ENCODE results near the gene CRYGA. TPM values are rescaled to one million over a fixed set of nuclear protein-coding genes. Genes with fewer than 3 reads are reported as not detected.

The CRYGA gene
- total and polyA plus RNA-seq, 2 donors (not counting 1 experiment from before 2014, with no cell fraction given): not detected

- Mint-ChIP-seq H3K4me1 (no peaks in the 10 kb centered on the region), H3K4me3 (no peak overlapping the region), H3K27ac (no peak overlapping the region), H3K9me3 (ENCODE audit: insufficient read depth) (peaks cover 7% of the 10 kb centered on the region), H3K27me3 (peaks cover 7% of the 10 kb centered on the region)
- no peaks in the 10 kb centered on the region for H3K4me1 ChIP-seq (ENCODE audit: control insufficient read depth in 2 of 2, insufficient read depth in 2 of 2, low read length in 2 of 2)
- intact Hi-C loops (cut with micrococcal nuclease): no loop called here
- H3K27me3 ChIP-seq (replicated peaks in 1 of 4; ENCODE audit: control extremely low read depth in 1 of 4, control insufficient read depth in 3 of 4, insufficient read depth in 4 of 4, low read length in 3 of 4): no peaks in the 10 kb centered on the region
- CTCF ChIA-PET: no interaction called here
- H3K4me3 ChIP-seq (ENCODE audit: control extremely low read depth in 1 of 5, extremely low read depth in 1 of 5, insufficient read depth in 1 of 5, low read depth in 2 of 5, low read length in 4 of 5): no peak overlapping the region
- H3K27ac ChIP-seq (ENCODE audit: low read length in 2 of 2): no peak overlapping the region
- H3K79me2 ChIP-seq (ENCODE audit: control insufficient read depth, insufficient read depth, low read length): no peaks in the 10 kb centered on the region
- POLR2A ChIA-PET: no interaction called here
- H3K36me3 ChIP-seq (replicated peaks in 1 of 2; ENCODE audit: control extremely low read depth in 1 of 2, control insufficient read depth in 1 of 2, extremely low read depth in 1 of 2, insufficient read depth in 2 of 2, low read length in 1 of 2): no peaks in the 10 kb centered on the region
- ATAC-seq (ENCODE audit: low read depth) (no peak), DNase-seq (no peak)
- H4K20me1 ChIP-seq (ENCODE audit: control insufficient read depth, insufficient read depth, low read length, poor library complexity, severe bottlenecking): no peaks in the 10 kb centered on the region
- peaks cover 0 to 12% (median 0%) of the 10 kb centered on the region in 3 donors for H3K9me3 ChIP-seq (ENCODE audit: control extremely low read depth in 1 of 3, control insufficient read depth in 2 of 3, insufficient read depth in 1 of 3, low read length in 2 of 3)
- H2AFZ ChIP-seq (ENCODE audit: insufficient read depth, low read depth, low read length, poor library complexity, severe bottlenecking): no peak overlapping the region
- WGBS (ENCODE audit: insufficient coverage): 38% methylated on average over 4 of the region's 8 CpGs
- TF ChIP-seq, protein P1, sequence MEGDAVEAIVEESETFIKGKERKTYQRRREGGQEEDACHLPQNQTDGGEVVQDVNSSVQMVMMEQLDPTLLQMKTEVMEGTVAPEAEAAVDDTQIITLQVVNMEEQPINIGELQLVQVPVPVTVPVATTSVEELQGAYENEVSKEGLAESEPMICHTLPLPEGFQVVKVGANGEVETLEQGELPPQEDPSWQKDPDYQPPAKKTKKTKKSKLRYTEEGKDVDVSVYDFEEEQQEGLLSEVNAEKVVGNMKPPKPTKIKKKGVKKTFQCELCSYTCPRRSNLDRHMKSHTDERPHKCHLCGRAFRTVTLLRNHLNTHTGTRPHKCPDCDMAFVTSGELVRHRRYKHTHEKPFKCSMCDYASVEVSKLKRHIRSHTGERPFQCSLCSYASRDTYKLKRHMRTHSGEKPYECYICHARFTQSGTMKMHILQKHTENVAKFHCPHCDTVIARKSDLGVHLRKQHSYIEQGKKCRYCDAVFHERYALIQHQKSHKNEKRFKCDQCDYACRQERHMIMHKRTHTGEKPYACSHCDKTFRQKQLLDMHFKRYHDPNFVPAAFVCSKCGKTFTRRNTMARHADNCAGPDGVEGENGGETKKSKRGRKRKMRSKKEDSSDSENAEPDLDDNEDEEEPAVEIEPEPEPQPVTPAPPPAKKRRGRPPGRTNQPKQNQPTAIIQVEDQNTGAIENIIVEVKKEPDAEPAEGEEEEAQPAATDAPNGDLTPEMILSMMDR (IDR thresholded peaks at IDR 0.05): no peak
- no peak for TF ChIP-seq EZH2 (IDR thresholded peaks at IDR 0.05; ENCODE audit: borderline replicate concordance, insufficient read depth, low read depth, low read length, poor library complexity, severe bottlenecking)
- no peak overlapping the region for H3K9ac ChIP-seq (ENCODE audit: low read length)
- H3K4me2 ChIP-seq (replicated peaks; ENCODE audit: low read depth, low read length, poor library complexity, severe bottlenecking): no peak overlapping the region
These were observed 28.3 kb downstream of the CRYGA start for GRCh38 chr2:208134928-208135586.

DNA sequence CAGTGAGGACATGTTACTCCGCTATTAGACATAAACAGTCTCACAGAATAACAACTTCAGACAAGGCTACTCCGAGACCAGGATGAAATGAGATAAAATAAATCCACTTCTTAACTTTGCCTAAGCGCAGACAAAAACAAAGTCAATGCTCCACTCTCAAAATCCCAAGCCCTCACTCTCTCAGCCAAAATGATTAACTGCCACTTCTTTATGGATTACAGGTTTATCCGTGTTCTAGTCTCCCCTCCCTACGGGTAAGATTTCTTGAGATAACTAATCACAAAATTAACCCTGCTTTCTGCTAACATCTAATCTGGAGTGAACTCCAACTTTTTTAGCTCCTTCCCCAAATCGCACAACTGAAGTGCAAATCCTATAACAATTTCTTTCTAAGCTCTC lies 32.7 kb downstream of the CRYGA start:
- H3K4me1 Mint-ChIP-seq: no peaks in the 10 kb centered on the region
- WGBS (ENCODE audit: insufficient coverage): 88% methylated on average over 5 of the region's 6 CpGs
- H3K9me3 ChIP-seq (ENCODE audit: control extremely low read depth in 1 of 3, control insufficient read depth in 2 of 3, insufficient read depth in 1 of 3, low read length in 2 of 3): no peaks in the 10 kb centered on the region
- CTCF ChIA-PET: no interaction called here
- POLR2A ChIA-PET: no interaction called here
- H3K4me2 ChIP-seq (replicated peaks; ENCODE audit: low read depth, low read length, poor library complexity, severe bottlenecking): no peak overlapping the region
- no peak overlapping the region for H3K9ac ChIP-seq (ENCODE audit: low read length)
- peaks cover 0 to 4% (median 1%) of the 10 kb centered on the region in 4 experiments for H3K27me3 ChIP-seq (replicated peaks in 1 of 4; ENCODE audit: control extremely low read depth in 1 of 4, control insufficient read depth in 3 of 4, insufficient read depth in 4 of 4, low read length in 3 of 4)
- ATAC-seq (ENCODE audit: low read depth) (no peak), DNase-seq (no peak)
- H3K9me3 Mint-ChIP-seq (ENCODE audit: insufficient read depth): no peaks in the 10 kb centered on the region
- no peaks in the 10 kb centered on the region for H3K79me2 ChIP-seq (ENCODE audit: control insufficient read depth, insufficient read depth, low read length)
- TF ChIP-seq, protein P1 (IDR thresholded peaks at IDR 0.05): no peak
- no peak for TF ChIP-seq EZH2 (IDR thresholded peaks at IDR 0.05; ENCODE audit: borderline replicate concordance, insufficient read depth, low read depth, low read length, poor library complexity, severe bottlenecking)
- no peaks in the 10 kb centered on the region for H3K36me3 ChIP-seq (replicated peaks in 1 of 2; ENCODE audit: control extremely low read depth in 1 of 2, control insufficient read depth in 1 of 2, extremely low read depth in 1 of 2, insufficient read depth in 2 of 2, low read length in 1 of 2)
- no peaks in the 10 kb centered on the region for H4K20me1 ChIP-seq (ENCODE audit: control insufficient read depth, insufficient read depth, low read length, poor library complexity, severe bottlenecking)
- H3K27ac ChIP-seq (ENCODE audit: low read length in 2 of 2): no peak overlapping the region
- H3K4me1 ChIP-seq (ENCODE audit: control insufficient read depth in 2 of 2, insufficient read depth in 2 of 2, low read length in 2 of 2): no peaks in the 10 kb centered on the region
- no peak overlapping the region for H3K4me3 Mint-ChIP-seq
- intact Hi-C loops (cut with micrococcal nuclease): no loop called here
- H3K4me3 ChIP-seq (ENCODE audit: control extremely low read depth in 1 of 5, extremely low read depth in 1 of 5, insufficient read depth in 1 of 5, low read depth in 2 of 5, low read length in 4 of 5): no peak overlapping the region
- H3K27ac Mint-ChIP-seq: no peak overlapping the region
- H3K27me3 Mint-ChIP-seq: peaks cover 24% of the 10 kb centered on the region
- no peak overlapping the region for H2AFZ ChIP-seq (ENCODE audit: insufficient read depth, low read depth, low read length, poor library complexity, severe bottlenecking)

Measured in B cell (primary cell).